ENCODE data around the gene SPRING1. TPM values are rescaled to one million over a fixed set of nuclear protein-coding genes. Genes with fewer than 3 reads are reported as not detected.

Gene SPRING1
- total RNA-seq, 1 donor from 2014 or later: 23.2 TPM

Small RNA genes within 50 kb of the gene (small RNA-seq; reads per million reads assigned to genes)
- gene RNU6-558P: not detected

Other genes starting within 250 kb of the SPRING1 start
- 0.82 TPM for gene MAP1LC3B2, start 178.7 kb downstream of the SPRING1 start, total RNA-seq
- 45.2 TPM for gene RNFT2, start 246 bp upstream of the SPRING1 start, total RNA-seq
- 0.41 TPM for gene HRK, start 143.4 kb upstream of the SPRING1 start, total RNA-seq
- gene FBXW8, start 172.9 kb upstream of the SPRING1 start, total RNA-seq: 7.7 TPM